Epithelial cell of esophagus (primary cell): ENCODE measurements around the gene IL18R1.

Source experiments
- DNase-seq: peaks from one replicate; pipeline ENCODE4 v3.0.0; 2010; ENCODE audit warnings: low read depth
- H3K4me3 ChIP-seq: 2 replicates; pipeline ENCODE4 v1.5.1; 2011; ENCODE audit warnings: mild to moderate bottlenecking, low read length, control low read depth
- TF ChIP-seq, protein P1 (sequence below): IDR thresholded peaks from 2 replicates; pipeline ENCODE4 v1.5.1; 2011; ENCODE audit warnings: low read depth, mild to moderate bottlenecking, low read length, control low read depth, inconsistent platforms; ENCODE audit not compliant: insufficient read depth; ENCODE audit errors: missing control alignments

Gene IL18R1

DNA sequence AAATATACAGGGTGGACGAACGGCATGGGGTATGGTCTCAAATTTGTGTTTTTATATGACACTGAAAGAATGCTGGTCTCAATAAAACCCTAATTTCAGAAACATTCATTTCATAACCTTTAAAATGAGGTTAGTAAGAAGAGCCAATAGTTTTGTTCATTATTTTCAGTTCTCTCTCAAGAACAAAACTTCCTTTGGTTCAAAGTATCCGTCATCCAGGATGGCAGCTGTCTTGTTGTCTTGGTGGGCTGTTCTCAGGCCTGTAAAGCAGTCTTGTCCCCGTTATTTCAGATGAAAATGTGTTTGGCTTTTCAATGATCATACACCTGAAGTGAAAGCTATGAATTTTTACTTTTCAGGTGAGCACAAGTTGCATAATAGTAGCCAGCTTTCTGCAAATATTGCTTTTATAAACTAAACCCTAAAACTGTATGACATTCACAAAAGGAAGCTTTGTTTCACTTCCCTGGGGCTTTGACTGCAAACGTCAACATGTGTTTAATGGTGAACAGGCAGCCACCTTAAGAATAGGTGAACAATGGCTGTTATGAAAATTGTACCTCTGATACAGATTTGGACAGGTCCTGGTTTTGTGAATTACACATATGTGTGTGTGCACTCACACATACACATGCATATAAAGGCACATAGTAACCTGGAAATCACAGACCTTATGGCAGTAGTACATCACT is 70.0 kb downstream of the IL18R1 start:
- no peak overlapping the region for H3K4me3 ChIP-seq
- TF ChIP-seq, protein P1, sequence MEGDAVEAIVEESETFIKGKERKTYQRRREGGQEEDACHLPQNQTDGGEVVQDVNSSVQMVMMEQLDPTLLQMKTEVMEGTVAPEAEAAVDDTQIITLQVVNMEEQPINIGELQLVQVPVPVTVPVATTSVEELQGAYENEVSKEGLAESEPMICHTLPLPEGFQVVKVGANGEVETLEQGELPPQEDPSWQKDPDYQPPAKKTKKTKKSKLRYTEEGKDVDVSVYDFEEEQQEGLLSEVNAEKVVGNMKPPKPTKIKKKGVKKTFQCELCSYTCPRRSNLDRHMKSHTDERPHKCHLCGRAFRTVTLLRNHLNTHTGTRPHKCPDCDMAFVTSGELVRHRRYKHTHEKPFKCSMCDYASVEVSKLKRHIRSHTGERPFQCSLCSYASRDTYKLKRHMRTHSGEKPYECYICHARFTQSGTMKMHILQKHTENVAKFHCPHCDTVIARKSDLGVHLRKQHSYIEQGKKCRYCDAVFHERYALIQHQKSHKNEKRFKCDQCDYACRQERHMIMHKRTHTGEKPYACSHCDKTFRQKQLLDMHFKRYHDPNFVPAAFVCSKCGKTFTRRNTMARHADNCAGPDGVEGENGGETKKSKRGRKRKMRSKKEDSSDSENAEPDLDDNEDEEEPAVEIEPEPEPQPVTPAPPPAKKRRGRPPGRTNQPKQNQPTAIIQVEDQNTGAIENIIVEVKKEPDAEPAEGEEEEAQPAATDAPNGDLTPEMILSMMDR: no peak
- no peak for DNase-seq

DNA sequence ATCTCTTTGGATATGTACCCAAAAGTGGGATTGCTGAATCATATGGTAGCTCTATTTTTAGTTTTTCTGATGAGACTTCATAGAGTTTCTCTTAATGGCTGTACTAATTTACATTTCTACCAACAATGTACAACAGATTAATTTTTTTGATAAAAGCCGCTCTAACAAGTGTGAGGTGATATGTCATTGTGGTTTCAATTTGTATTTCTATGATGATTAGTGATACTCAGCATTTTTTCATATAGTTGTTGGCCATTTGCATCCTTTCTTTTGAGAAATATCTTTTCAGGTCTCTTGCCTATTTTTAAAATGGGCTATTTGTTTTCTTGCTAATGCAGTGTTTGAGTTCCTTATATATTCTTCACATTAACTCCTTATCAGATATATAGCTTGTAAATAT is 71.7 kb downstream of the IL18R1 start:
- H3K4me3 ChIP-seq: no peak overlapping the region
- TF ChIP-seq, protein P1: no peak
- DNase-seq: no peak

GRCh38 chr2:102428573-102428972 is 73.0 kb downstream of the IL18R1 start:
- no peak overlapping the region for H3K4me3 ChIP-seq
- TF ChIP-seq, protein P1: no peak
- no peak for DNase-seq

- no peak overlapping the region for H3K4me3 ChIP-seq
- DNase-seq: no peak
- TF ChIP-seq, protein P1: no peak
These were observed 76.8 kb downstream of the IL18R1 start for GRCh38 chr2:102432386-102432785.

- no peak for DNase-seq
- TF ChIP-seq, protein P1: no peak
- H3K4me3 ChIP-seq: no peak overlapping the region
These were observed 78.5 kb downstream of the IL18R1 start for GRCh38 chr2:102433973-102434654.

DNA sequence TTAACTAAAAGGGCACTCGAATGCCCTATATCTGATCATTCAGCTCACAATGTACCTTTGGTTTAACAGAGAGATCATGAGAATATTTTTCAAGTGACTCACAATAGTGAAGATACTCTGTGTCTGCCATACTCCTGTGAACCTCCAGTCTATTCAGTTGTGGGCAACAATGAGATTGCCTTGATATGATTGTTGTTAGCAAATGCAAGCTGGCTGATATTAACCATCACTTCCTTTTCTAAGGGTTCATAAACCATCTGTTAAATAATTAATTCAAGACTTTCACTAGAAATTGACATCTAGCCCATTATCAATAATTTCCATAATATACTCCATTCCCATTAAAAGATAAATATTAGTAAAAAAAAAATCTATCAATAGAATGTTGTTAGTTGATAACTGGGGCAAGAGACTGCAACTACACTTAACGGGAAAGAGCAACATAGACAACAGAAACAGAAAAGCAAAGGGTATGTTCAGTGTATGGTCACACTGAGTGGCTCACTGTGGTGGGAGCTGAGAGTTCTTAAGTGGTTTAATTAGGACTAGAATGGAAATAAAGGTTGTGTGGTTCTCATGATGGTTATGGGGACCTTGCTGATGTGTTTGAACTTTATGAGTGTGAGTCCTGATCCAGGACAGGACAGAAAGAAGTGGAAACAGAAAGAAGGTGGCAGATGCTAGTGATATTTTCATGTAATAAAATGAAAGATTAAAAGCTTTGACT is 79.2 kb downstream of the IL18R1 start:
- H3K4me3 ChIP-seq: no peak overlapping the region
- TF ChIP-seq, protein P1: no peak
- DNase-seq: no peak
